Measurements from ENCODE around the gene DBN1. TPM values are rescaled to one million over a fixed set of nuclear protein-coding genes. Genes with fewer than 3 reads are reported as not detected.
A peak's percentile ranks its signal among the peaks of the same experiment; 100 is the strongest.

Gene DBN1
- total and polyA plus RNA-seq, 2 experiments from 2014 or later: 185 to 295 TPM

- H3K27ac ChIP-seq: no peak overlapping the region
- H3K4me3 ChIP-seq: peak overlapping the region; percentile 16
- peak in 1 of 2 donors; percentile 45 for DNase-seq (ENCODE audit: low read depth in 1 of 2, low spot score in 1 of 2)
- no peaks in the 10 kb centered on the region for H3K9me3 ChIP-seq (ENCODE audit: low read depth)
- no peak for TF ChIP-seq CTCF (IDR thresholded peaks at IDR 0.05; ENCODE audit: low read depth, low read length)
- peaks cover 2% of the 10 kb centered on the region for H3K36me3 ChIP-seq
- H3K4me1 ChIP-seq (ENCODE audit: low read depth): peaks cover 33% of the 10 kb centered on the region
- H3K27me3 ChIP-seq: no peaks in the 10 kb centered on the region
Observed at GRCh38 chr5:177498013-177498787, 24.8 kb upstream of the DBN1 start.

GRCh38 chr5:177497292-177498012 lies 24.0 kb upstream of the DBN1 start, which contains the start of gene PDLIM7:
Gene PDLIM7, minus strand, starts transcription at chr5:177497604. Its CDS starts 1,092 bp downstream, at chr5:177496512.
- peak; percentile 98 for DNase-seq (ENCODE audit: low read depth in 1 of 2, low spot score in 1 of 2)

DNA sequence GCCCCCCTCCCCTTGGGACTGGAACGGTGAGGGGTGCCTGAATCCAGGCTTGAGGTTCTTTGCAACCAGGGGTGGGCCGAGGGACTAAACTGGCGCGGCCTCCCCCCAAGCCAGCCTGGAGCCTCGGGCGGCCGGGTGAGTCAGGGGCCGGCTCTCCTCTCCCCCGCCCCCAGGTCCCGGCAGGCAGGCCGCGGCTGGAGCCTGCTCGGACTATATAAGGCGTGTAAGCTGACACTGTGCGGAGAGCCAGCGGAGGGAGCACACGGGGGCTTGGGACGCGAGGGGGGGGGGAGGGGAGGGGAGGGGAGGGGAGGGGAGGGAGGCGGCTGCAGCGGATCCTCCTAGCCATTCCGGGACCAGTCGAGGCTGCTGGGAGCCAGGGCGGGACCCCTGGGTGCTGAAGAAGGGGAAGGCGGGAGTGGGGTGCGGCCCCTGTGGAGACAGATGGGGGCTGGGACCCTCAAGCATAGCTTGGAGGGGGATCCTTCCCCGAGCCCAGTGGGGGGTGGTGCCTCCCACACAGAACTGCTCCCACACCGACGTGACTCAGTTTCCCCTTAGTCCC lies 23.4 kb upstream of the DBN1 start:
- Histone ChIP-seq H3K9me3 (ENCODE audit: low read depth) (no peaks in the 10 kb centered on the region), H3K27me3 (no peaks in the 10 kb centered on the region), H3K4me1 (ENCODE audit: low read depth) (peaks cover 33% of the 10 kb centered on the region), H3K4me3 (peak overlapping the region; percentile 84), H3K27ac (peak overlapping the region; percentile 100), H3K36me3 (peaks cover 6% of the 10 kb centered on the region)
- peak; percentile 96 for DNase-seq (ENCODE audit: low read depth in 1 of 2, low spot score in 1 of 2)
- TF ChIP-seq CTCF (IDR thresholded peaks at IDR 0.05; ENCODE audit: low read depth, low read length): no peak

More at GRCh38 chr5:177497292-177498012, 24.0 kb upstream of the DBN1 start, which contains the start of gene PDLIM7:
- H3K36me3 ChIP-seq: peaks cover 5% of the 10 kb centered on the region
- peak within 1 kb of the TSS; percentile 100 for H3K27ac ChIP-seq
- no peaks in the 10 kb centered on the region for H3K9me3 ChIP-seq (ENCODE audit: low read depth)
- peaks cover 33% of the 10 kb centered on the region for H3K4me1 ChIP-seq (ENCODE audit: low read depth)
- peak within 1 kb of the TSS; percentile 84 for H3K4me3 ChIP-seq
- H3K27me3 ChIP-seq: no peaks in the 10 kb centered on the region
- peak; percentile 17 for TF ChIP-seq CTCF (IDR thresholded peaks at IDR 0.05; ENCODE audit: low read depth, low read length)

- peak; percentile 39 for TF ChIP-seq CTCF (IDR thresholded peaks at IDR 0.05; ENCODE audit: low read depth, low read length)
- no peaks in the 10 kb centered on the region for H3K9me3 ChIP-seq (ENCODE audit: low read depth)
- DNase-seq (ENCODE audit: low read depth in 1 of 2, low spot score in 1 of 2): peak; percentile 52 to 74
- peak overlapping the region; percentile 84 for H3K4me3 ChIP-seq
- H3K27me3 ChIP-seq: no peaks in the 10 kb centered on the region
- peaks cover 33% of the 10 kb centered on the region for H3K4me1 ChIP-seq (ENCODE audit: low read depth)
- H3K36me3 ChIP-seq: peaks cover 8% of the 10 kb centered on the region
- peak overlapping the region; percentile 100 for H3K27ac ChIP-seq
Observed at GRCh38 chr5:177496070-177496726, 22.8 kb upstream of the DBN1 start.
